Right ventricle myocardium inferior (tissue), 1 donor: Measurements from ENCODE around the gene RELCH. TPM values are rescaled to one million over a fixed set of nuclear protein-coding genes. Genes with fewer than 3 reads are reported as not detected.

Experiments
- ATAC-seq: fragments of 200-7000 bp; cut with Tn5 transposase; one replicate; pipeline ENCODE4 v1.9.1; 2020; ENCODE audit warnings: mild to moderate bottlenecking, moderate library complexity
- DNase-seq: peaks from one replicate; pipeline ENCODE4 v3.0.0; 2021; ENCODE audit errors: missing footprints
- intact Hi-C: fragments of 100-400 bp; cut with DNase I; formaldehyde crosslinking; loops from one replicate; pipeline ENCODE4 v1.11.0; 2022
- total RNA-seq: library from RNA; stranded (reverse); fragmentation: NEBNext Ultra II Directional; extraction: Animal tissue kit (Norgen Biotek cat#: 25700); gene quantifications from one replicate; pipeline ENCODE4 v1.2.1, GENCODE V29; 2021
- donor health status: DM: no; HTN: yes; CAD: no; lungs with severe emphysema.

The RELCH gene
- total RNA-seq, 1 donor from 2014 or later = 11.1 TPM

DNA sequence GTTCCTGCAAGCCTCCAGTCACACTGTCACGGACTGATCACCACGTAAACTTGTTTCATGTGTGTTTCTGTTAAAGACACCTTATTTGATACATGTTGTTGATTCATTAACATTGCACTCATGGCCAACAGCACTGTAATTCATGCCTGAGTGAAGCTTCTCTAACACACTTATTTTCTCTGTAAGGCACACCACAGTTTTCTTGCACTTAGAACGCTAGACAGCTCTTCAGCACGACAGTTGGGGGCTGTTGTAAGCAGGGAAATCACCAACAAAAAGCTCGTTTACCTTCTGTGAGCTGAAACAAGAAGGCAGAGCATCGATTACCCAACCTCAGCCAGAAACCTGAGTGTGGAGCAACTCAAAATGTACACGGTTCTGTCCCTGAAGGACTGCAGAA, 166.1 kb downstream of the RELCH start:
- intact Hi-C loops = no loop called here
- DNase-seq = no peak
- no peak for ATAC-seq

DNA sequence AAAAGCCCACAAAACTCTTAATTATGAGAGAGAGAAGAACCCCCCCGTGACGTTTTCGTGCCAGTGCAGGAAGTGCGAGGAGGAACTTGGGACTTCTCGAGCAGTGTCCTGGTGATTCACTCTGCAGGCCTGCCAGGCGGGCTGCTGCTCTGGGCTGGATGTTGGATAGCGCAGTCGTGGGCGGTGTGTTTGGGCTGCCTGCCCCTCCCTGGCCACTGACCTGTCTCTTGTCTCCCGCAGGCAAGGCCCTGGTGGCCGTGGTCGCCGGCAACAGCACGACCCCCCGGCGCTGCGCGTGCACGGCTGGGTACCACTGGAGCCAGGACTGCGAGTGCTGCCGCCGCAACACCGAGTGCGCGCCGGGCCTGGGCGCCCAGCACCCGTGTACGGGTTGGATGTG, 167.1 kb downstream of the RELCH start:
- intact Hi-C loops = no loop called here
- DNase-seq = no peak

GRCh38 chr18:62357079-62357719, 170.1 kb downstream of the RELCH start:
- intact Hi-C loops = no loop called here
- ATAC-seq (no peak), DNase-seq (no peak)

More for the DNA sequence above, 167.1 kb downstream of the RELCH start:
- no peak for ATAC-seq

Other genes with a start within 250 kb of the RELCH start
- 21.0 TPM for gene PIGN, start 199 bp upstream of the RELCH start, total RNA-seq
- 1.1 TPM for gene TNFRSF11A, start 138.1 kb downstream of the RELCH start, total RNA-seq